GM18951 (cell line): ENCODE data around the gene EPOP.

Experiments used
- POLR2A ChIP-seq: IDR thresholded peaks from 4 replicates; pipeline ENCODE4 v1.6.1; 2011; ENCODE audit warnings: mild to moderate bottlenecking; ENCODE audit not compliant: insufficient read length, insufficient read depth; ENCODE audit errors: extremely low read depth
- in situ Hi-C: fragments of 300-500 bp; cut with MboI; formaldehyde crosslinking; loops from one replicate; pipeline ENCODE4 v1.12.0; 2022; ENCODE audit warnings: low sequenced_read_pairs, mixed read lengths, inconsistent platforms; ENCODE audit not compliant: unreplicated experiment

Gene EPOP

DNA sequence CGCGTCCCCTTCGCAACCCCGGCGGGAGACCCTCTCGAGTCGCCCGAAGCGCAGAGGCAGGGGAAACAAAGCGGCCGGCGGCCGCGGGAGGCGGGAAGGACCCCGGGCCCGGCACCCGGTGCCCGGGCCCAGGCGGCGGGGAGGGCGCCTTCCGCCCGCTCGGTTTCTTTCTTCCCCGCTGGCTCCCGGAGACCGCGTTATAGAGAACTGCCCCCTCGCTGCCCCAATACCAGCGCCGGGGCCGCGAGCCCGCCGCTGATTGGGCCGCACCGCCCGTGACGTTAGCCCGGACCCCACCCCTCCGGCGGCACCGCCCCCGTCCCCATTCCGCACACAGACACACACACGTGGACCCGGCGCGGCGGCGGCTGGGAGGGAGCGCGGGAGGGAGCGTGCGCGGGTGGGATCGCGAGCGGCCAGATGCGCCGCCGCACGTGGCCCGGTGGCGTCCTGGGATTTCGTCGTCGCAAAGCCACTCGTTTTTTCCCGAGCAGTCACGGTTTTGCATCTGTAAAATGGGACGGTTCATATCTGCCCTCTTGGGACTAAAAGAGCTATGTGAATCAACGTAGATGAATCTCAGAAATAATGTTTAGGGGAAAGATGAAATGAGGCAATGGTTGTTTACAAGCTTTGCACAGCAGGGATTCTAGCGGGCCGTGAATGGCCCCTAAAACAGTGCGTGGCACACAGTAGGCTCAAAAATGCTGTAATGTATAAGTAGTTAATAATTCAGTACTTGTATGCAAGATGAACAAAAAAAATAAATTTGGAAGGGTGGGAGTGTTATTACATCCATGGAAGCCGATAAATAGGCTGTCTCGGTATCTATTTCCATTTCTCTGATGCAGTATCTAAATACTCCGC is at the start of gene EPOP:
Gene EPOP, minus strand, starts transcription at position 209 of the 867 bp plus-strand sequence. CDS start 462 bp downstream, outside the sequence.
- TF ChIP-seq POLR2A: peak; percentile 62
- in situ Hi-C loops: loop anchor here (10.0 kb wide), 1 partner anchor 70 kb away; the partner anchor contains the start of gene PCGF2

GRCh38 chr17:38721802-38722201 is 47.0 kb upstream of the EPOP start:
- in situ Hi-C loops: no loop called here
- no peak for TF ChIP-seq POLR2A

DNA sequence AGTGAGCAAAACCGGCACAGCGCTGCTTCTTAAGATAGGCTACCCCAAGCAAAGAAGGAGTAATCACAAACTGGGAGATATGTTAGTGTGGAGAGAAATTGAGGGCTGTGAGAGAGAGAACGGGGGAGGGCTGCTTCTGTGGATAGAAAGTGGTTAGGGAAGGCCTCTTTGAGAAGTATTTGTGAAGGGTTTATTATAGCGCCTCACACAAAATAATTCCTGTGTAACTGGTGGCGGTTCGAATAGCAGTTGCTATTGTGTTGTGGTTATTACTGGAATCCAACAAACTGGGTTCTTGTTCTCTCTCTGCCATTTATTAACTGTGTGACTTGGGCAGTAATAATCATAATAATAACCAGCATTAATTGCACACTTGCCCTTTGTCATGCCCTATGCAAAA is 46.2 kb upstream of the EPOP start:
- in situ Hi-C loops: no loop called here
- no peak for TF ChIP-seq POLR2A

- in situ Hi-C loops: no loop called here
- TF ChIP-seq POLR2A: peak; percentile 5
Observed at GRCh38 chr17:38719943-38720641, 45.3 kb upstream of the EPOP start.

DNA sequence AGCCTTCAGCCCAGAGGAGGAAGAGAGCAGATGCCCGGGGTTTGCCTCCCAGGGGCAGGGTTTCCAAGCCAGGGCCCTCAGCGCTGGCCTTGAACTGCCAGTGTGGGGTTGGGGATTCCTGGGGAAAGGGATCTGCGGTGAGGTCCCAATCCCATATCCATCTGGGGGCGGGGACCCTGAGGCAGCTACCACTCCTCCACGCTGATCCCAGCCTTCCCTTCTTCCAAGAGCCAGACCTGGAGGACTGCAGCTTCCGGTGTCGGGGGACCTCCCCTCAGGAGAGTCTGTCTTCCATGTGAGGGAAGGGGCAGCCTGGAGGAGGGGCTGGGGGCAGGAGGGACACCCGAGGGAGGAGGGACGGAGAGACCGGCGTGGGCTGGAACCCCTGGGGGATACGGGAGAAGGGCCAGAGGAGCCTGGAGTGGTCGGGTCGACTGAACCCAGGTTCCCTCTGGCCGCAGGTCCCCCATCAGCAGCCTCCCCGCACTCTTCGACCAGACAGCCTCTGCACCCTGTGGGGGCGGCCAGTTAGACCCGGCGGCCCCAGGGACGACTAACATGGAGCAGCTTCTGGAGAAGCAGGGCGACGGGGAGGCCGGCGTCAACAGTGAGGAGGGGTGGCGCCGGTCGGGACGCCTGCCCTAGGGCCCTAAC is 44.7 kb upstream of the EPOP start:
- in situ Hi-C loops: no loop called here

GRCh38 chr17:38717139-38717745 is 42.5 kb upstream of the EPOP start:
- TF ChIP-seq POLR2A: no peak
- in situ Hi-C loops: no loop called here

More for the DNA sequence above, 44.7 kb upstream of the EPOP start:
- no peak for TF ChIP-seq POLR2A

DNA sequence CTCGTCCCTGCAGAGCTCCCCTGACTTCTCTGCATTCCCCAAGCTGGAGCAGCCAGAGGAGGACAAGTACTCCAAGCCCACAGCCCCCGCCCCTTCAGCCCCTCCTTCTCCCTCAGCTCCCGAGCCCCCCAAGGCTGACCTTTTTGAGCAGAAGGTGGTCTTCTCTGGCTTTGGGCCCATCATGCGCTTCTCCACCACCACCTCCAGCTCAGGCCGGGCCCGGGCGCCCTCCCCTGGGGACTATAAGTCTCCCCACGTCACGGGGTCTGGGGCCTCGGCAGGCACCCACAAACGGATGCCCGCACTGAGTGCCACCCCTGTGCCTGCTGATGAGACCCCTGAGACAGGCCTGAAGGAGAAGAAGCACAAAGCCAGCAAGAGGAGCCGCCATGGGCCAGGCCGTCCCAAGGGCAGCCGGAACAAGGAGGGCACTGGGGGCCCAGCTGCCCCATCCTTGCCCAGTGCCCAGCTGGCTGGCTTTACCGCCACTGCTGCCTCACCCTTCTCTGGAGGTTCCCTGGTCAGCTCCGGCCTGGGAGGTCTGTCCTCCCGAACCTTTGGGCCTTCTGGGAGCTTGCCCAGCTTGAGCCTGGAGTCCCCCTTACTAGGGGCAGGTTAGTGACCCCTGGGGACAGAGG is 41.7 kb upstream of the EPOP start:
- TF ChIP-seq POLR2A: no peak
- in situ Hi-C loops: no loop called here

DNA sequence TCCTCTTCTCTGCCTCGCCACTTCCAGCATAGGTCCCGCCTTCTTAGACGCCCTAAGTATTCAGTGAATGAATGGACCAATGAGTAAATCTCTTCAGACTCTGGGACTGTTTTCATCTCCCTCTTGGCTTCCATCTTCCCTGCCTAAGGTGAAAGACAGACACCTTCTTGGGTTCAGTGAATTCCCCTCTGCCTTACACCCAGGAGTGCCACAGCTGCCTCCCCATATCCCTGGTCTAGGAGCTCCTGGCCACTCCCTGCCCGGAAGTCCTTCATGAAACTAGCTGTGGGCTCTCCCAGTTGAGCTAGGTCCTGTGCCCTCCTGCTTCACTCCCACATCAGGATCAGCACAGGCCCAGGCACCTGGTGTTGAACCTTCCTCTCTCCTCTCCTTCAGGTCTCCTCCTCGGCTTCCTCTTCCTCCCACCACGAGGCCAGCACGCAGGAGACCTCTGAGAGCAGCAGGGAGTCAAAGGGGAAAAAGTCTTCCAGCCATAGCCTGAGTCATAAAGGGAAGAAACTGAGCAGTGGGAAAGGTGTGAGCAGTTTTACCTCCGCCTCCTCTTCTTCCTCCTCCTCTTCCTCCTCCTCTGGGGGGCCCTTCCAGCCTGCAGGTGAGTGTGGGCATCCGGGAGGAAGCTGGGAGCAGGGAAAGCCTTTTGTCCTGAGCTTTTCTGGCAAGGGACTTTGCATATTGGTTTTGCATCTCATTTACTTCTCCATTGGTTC is 40.6 kb upstream of the EPOP start:
- no peak for TF ChIP-seq POLR2A
- in situ Hi-C loops: no loop called here

DNA sequence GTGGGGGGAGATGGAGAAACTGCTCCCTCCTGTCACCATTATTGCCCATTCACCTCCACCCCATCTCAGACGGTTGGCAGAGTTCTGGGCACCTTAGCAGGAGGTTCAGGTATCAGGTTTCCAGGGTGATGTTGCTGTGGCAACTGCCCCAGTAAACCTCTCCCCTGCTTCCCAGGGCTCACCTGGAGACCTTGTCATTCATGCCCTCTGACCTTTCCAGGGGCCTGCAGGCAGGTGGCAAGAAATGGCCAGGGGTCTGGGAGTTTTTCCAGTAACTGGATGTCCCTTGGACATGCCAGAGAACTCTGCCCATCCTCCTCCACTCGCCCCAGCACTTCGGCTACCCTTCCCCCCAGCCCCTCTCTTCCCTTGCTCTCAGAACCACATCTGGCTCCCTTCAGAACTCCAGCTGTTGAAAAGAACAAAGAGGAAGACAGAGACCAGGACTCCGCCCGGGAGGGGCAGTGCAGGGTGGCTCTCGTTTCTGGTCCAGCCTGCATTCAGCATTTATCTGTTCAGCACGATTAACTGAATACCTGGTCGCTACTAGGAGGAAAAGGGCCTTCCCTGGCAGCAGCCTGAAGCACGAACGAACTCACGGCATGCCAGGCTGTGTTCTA is 38.8 kb upstream of the EPOP start:
- in situ Hi-C loops: no loop called here
- TF ChIP-seq POLR2A: no peak

DNA sequence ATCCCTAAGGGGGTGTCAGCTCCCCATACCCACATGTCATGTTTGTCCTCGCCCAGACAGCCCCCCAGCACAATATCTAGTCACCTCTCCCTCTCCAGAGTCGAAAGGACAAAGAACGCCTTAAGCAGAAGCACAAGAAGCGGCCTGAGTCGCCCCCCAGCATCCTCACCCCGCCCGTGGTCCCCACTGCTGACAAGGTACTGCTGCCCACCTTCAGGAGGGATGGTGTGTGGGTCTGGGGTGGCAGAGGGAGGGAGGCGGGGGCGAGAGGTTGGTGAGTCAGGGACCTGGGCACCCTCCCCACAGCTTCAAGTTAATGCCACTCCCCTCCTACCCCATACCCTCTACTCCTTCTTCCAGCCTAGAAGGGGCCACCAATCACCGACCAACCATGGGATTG is 37.8 kb upstream of the EPOP start:
- no peak for TF ChIP-seq POLR2A
- in situ Hi-C loops: no loop called here

DNA sequence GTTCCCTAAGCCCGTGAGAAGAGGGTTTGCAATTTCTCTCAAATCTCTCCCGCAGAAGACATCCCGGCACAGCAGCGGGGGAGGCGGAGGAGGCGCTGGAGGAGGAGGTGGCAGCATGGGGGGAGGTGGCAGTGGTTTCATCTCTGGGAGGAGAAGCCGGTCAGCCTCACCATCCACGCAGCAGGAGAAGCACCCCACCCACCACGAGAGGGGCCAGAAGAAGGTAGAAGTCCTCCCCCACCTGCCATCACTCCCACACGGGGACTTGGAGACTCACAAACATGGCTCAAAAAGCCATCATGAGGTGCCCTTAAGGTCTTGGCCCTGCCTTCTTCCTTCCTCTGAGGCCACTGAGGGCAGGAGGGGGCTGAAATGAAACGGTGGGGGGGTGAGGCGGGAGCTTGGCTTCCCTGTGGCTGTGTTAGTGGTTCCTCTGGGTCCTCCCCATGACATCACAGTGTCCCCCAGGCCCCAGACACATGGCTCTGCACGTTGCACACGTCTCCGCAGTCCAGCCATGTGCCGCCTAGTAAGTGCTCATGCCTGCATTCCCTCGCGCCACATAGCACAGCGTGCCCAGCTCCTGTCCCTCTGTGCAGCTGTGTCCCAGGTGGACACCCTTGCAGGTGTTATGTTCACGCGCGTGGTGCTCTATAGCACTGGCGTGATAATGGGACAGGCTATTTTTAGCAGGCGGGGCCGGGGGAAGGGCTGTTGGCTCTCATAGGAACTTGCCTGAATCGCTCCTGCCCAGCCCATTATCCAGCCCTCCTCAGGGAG is 37.2 kb upstream of the EPOP start:
- in situ Hi-C loops: no loop called here
- TF ChIP-seq POLR2A: no peak
